MCF 10A (cell line): Measurements from ENCODE around the gene RBM44. TPM values are rescaled to one million over a fixed set of nuclear protein-coding genes. Genes with fewer than 3 reads are reported as not detected.
"Not testable (repeated sequence)": the region's sequence is repeated elsewhere in the genome, so short reads cannot be mapped to it uniquely, and the experiment has no call there.

ENCODE experiments used
- BruUV-seq: library from RNA; stranded (reverse); fragments of 400-500 nt; replicated peaks from 2 replicates; lab custom pipeline; 2021; lab: Mats Ljungman, UMichigan
- CTCF ChIA-PET: fragments of 300-600 bp; sonication (Branson Sonifier 250); formaldehyde crosslinking; extraction: SDS; loops from one replicate; lab custom pipeline; 2021; ENCODE audit warnings: antibody characterized with exemption, inconsistent platforms; lab: Yijun Ruan, JAX
- POLR2A ChIA-PET: fragments of 300-600, 350-650 bp; sonication (Branson Sonifier 250); formaldehyde crosslinking; extraction: SDS; loops from one replicate; lab custom pipeline; 2020; ENCODE audit warnings: antibody characterized with exemption, inconsistent platforms; lab: Yijun Ruan, JAX
- DNase-seq: peaks from one replicate; pipeline ENCODE4 v3.0.0-alpha.2; 2018; ENCODE audit not compliant: unreplicated experiment
- H3K27ac Mint-ChIP-seq: one replicate; pipeline ENCODE4 v1.8.0; 2022; ENCODE audit warnings: mild to moderate bottlenecking, low read depth, mixed read lengths; ENCODE audit not compliant: unreplicated experiment
- H3K27me3 Mint-ChIP-seq: one replicate; pipeline ENCODE4 v1.8.0; 2022; ENCODE audit warnings: mixed read lengths; ENCODE audit not compliant: insufficient read depth, unreplicated experiment
- H3K36me3 Mint-ChIP-seq: one replicate; pipeline ENCODE4 v1.8.0; 2022; ENCODE audit warnings: mild to moderate bottlenecking, moderate library complexity, mixed read lengths; ENCODE audit not compliant: insufficient read depth, unreplicated experiment
- H3K4me1 Mint-ChIP-seq: one replicate; pipeline ENCODE4 v1.8.0; 2022; ENCODE audit warnings: mixed read lengths; ENCODE audit not compliant: insufficient read depth, unreplicated experiment
- H3K4me3 Mint-ChIP-seq: one replicate; pipeline ENCODE4 v1.8.0; 2022; ENCODE audit warnings: mild to moderate bottlenecking, moderate library complexity, mixed read lengths; ENCODE audit not compliant: unreplicated experiment
- H3K9me3 Mint-ChIP-seq: one replicate; pipeline ENCODE4 v1.8.0; 2022; ENCODE audit warnings: mixed read lengths; ENCODE audit not compliant: unreplicated experiment
- intact Hi-C: fragments of 100-400 bp; cut with micrococcal nuclease; formaldehyde crosslinking; loops from 2 replicates; pipeline ENCODE4 v1.14.1; 2022
- total RNA-seq: library from RNA; stranded (reverse); gene quantifications from 2 replicates; pipeline ENCODE4 v1.2.3, GENCODE V29; 2022
- TF ChIP-seq, protein P1 (sequence below): fragments of 200-600 bp; IDR thresholded peaks from one replicate; pipeline ENCODE4 v1.8.0; 2022; ENCODE audit warnings: antibody characterized with exemption, mild to moderate bottlenecking; ENCODE audit not compliant: unreplicated experiment

RBM44 gene
- total RNA-seq, 1 experiment from 2014 or later = 0.23 TPM

DNA sequence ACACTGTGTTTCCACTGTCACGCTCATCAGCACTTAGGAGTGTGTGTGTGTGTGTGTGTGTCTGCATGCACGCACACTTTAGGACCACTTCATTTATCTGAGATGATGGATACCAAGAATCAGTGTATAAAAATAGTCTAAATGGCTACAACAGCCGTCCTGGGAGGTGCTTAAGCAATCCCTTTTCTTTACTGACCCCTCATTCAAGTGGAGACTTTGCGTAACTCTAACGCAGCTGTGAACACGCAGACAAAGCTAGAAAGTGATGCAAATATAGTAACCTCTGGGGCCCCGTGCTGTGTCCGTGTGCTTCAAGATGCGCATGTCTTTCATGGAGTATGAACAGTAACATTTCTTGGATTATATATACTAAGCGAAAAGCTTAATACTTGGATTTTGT lies 40.4 kb upstream of the RBM44 start:
- TF ChIP-seq, protein P1, sequence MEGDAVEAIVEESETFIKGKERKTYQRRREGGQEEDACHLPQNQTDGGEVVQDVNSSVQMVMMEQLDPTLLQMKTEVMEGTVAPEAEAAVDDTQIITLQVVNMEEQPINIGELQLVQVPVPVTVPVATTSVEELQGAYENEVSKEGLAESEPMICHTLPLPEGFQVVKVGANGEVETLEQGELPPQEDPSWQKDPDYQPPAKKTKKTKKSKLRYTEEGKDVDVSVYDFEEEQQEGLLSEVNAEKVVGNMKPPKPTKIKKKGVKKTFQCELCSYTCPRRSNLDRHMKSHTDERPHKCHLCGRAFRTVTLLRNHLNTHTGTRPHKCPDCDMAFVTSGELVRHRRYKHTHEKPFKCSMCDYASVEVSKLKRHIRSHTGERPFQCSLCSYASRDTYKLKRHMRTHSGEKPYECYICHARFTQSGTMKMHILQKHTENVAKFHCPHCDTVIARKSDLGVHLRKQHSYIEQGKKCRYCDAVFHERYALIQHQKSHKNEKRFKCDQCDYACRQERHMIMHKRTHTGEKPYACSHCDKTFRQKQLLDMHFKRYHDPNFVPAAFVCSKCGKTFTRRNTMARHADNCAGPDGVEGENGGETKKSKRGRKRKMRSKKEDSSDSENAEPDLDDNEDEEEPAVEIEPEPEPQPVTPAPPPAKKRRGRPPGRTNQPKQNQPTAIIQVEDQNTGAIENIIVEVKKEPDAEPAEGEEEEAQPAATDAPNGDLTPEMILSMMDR = no peak
- Mint-ChIP-seq H3K4me1 (no peaks in the 10 kb centered on the region), H3K27me3 (no peaks in the 10 kb centered on the region), H3K27ac (no peak overlapping the region), H3K4me3 (no peak overlapping the region), H3K9me3 (no peaks in the 10 kb centered on the region), H3K36me3 (peaks cover 83% of the 10 kb centered on the region)
- no TSS peak for BruUV-seq
- intact Hi-C loops = no loop called here
- DNase-seq = no peak
- ChIA-PET CTCF (interaction anchor here (1.2 kb wide), 1 partner anchor 16 kb away, joined by 4 read pairs; no protein-coding TSS in a partner anchor), POLR2A (interaction anchor here (0.6 to 1.5 kb wide), 4 partner anchors 8 to 77 kb away, joined by 3 to 5 read pairs (median 3); no protein-coding TSS in a partner anchor)

DNA sequence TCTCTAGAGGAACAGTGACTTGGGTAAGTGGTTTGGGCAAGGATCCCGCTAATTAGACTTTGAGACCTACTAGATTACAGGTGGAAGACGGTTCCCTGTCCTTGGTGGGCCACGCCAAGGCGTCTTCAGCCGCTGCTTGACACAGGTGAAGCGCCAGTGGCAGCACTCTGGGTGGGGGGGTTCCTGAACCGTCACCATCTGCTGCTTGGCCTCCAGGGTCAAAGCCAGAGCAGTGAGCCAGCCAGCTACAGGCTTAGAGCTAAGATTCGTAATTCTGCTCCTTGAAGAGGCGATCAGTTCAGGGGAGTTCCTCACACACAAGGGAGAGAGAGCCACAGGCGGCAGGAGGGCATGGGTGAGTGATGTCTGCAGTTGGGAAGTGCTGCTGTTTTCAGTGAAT lies 39.4 kb upstream of the RBM44 start:
- ChIA-PET CTCF (interaction anchor here (1.4 to 1.5 kb wide), 2 partner anchors 14 to 86 kb away, joined by 4 read pairs; no protein-coding TSS in a partner anchor), POLR2A (no interaction called here)
- H3K4me3 Mint-ChIP-seq = no peak overlapping the region
- no TSS peak for BruUV-seq
- no peaks in the 10 kb centered on the region for H3K4me1 Mint-ChIP-seq
- peaks cover 81% of the 10 kb centered on the region for H3K36me3 Mint-ChIP-seq
- H3K27me3 Mint-ChIP-seq = no peaks in the 10 kb centered on the region
- TF ChIP-seq, protein P1 = no peak
- no peaks in the 10 kb centered on the region for H3K9me3 Mint-ChIP-seq
- H3K27ac Mint-ChIP-seq = no peak overlapping the region
- intact Hi-C loops = no loop called here
- DNase-seq = no peak

DNA sequence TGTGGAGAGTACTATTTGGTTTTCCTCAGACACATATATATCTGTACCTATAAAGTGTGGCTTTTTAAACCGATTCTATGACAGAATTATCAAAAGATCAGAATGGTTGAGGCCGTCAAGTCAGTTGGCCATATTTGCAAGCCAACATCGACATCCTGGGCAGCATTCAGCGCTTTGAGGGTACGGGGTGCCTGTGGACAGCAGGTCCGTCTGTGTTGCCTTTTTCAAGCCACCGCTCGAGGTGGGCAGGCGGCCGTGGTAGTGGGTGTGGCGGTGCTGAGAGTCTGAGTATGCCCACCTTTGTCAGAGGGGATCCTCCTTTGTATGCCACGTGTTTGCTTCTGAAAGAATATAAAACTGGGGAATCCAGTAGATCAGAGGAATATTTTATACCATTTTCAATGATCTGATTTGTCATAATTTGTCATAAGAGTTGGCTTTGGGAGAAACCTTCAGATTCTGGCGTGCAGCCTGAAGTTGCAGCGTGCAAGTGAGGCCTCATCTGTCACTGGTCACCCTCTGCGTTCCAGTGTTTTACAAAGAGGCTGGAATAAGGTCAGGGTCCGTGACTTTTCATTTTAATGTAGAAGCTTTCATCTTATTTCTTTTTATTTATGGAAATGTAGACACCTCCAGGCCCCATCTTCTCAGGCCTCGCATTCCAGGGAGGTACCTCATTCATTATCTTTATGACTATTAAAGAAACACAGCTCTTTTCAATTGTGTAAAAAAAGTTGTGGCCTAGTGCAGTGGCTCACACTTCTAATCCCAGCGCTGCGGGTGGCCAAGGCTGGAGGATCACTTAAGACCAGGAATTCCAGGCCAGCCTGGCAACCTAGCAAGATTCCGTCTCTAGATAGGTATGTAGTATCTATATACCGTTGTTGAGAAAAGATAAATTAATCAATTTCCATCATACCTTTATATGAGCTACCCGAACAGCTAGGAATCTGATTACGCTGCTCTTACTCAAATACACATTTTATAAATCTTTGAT lies 37.8 kb upstream of the RBM44 start:
- H3K4me1 Mint-ChIP-seq = no peaks in the 10 kb centered on the region
- H3K4me3 Mint-ChIP-seq = no peak overlapping the region
- TF ChIP-seq, protein P1 = no peak
- intact Hi-C loops = no loop called here
- H3K36me3 Mint-ChIP-seq = peaks cover 75% of the 10 kb centered on the region
- no peak for DNase-seq
- BruUV-seq = no TSS peak
- ChIA-PET CTCF (interaction anchor here (0.6 to 1.5 kb wide), 2 partner anchors 16 to 564 kb away, joined by 3 to 4 read pairs; no protein-coding TSS in a partner anchor), POLR2A (interaction anchor here (0.7 kb wide), 1 partner anchor 15 kb away, joined by 3 read pairs; no protein-coding TSS in a partner anchor)
- H3K27ac Mint-ChIP-seq = no peak overlapping the region
- H3K27me3 Mint-ChIP-seq = no peaks in the 10 kb centered on the region
- no peaks in the 10 kb centered on the region for H3K9me3 Mint-ChIP-seq

DNA sequence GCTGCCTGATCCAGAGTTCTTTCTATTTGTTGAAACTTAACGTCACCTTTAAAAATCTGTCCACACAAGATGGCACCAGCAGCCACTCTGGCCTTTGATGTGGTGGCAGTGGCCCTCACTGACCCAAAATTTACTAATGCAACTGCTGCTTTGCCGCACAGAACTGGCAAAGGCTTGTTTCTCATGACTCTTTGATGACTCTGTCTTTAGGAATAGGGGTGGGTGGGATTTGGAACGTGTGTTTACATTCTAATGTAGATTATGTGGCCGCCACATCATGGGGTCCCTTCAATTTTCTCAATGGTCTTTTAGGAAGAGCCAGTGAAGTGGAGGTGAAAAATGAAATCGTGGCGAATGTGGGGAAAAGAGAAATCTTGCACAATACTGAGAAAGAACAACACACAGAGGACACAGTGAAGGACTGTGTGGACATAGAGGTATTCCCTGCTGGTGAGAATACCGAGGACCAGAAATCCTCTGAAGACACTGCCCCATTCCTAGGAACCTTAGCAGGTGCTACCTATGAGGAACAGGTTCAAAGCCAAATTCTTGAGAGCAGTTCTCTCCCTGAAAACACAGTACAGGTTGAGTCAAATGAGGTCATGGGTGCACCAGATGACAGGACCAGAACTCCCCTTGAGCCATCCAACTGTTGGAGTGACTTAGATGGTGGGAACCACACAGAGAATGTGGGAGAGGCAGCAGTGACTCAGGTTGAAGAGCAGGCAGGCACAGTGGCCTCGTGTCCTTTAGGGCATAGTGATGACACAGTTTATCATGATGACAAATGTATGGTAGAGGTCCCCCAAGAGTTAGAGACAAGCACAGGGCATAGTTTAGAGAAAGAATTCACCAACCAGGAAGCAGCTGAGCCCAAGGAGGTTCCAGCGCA lies 36.0 kb upstream of the RBM44 start:
- BruUV-seq, H3K4me3 Mint-ChIP-seq, H3K9me3 Mint-ChIP-seq, POLR2A ChIA-PET, DNase-seq, H3K4me1 Mint-ChIP-seq, H3K27me3 Mint-ChIP-seq, intact Hi-C loops: not testable (repeated sequence)
- H3K27ac Mint-ChIP-seq = peak overlapping the region; percentile 57
- H3K36me3 Mint-ChIP-seq = peaks cover 74% of the 10 kb centered on the region
- CTCF ChIA-PET = interaction anchor here (1.0 kb wide), 1 partner anchor 17 kb away, joined by 5 read pairs; no protein-coding TSS in a partner anchor
